ENCODE measurements around the gene ROBO1. TPM values are rescaled to one million over a fixed set of nuclear protein-coding genes. Genes with fewer than 3 reads are reported as not detected.

ROBO1 gene
- total and polyA plus RNA-seq, 2 donors (not counting 3 experiments of a cell fraction or from before 2014, with no cell fraction given), result 5.9 to 14.2 TPM

GRCh38 chr3:78900426-78900825 lies 867.4 kb downstream of the ROBO1 start:
- POLR2A ChIA-PET, result no interaction called here
- no peak for FAIRE-seq
- dilution Hi-C loops (cut with MboI; ENCODE audit: extremely low pct_ligation_motif_present, low sequenced_read_pairs), result no loop called here

More at GRCh38 chr3:78900426-78900825, 867.4 kb downstream of the ROBO1 start:
- intact Hi-C loops (cut with micrococcal nuclease), result no loop called here
- DNase-seq (ENCODE audit: low read depth, low spot score), result no peak
- H4K20me1 ChIP-seq (replicated peaks; ENCODE audit: control insufficient read depth, extremely low read depth, insufficient read depth, low read length), result no peaks in the 10 kb centered on the region
- no TSS peak for BruUV-seq (replicated peaks)
- H3K4me3 ChIP-seq (replicated peaks in 1 of 3; ENCODE audit: insufficient read depth in 1 of 3, low read depth in 1 of 3, low read length in 3 of 3), result no peak overlapping the region
- no peaks in the 10 kb centered on the region for H3K36me3 ChIP-seq (ENCODE audit: control insufficient read depth in 2 of 2, extremely low read depth in 1 of 2, insufficient read depth in 2 of 2, low read length in 2 of 2)
- no peaks in the 10 kb centered on the region for H3K9me3 ChIP-seq (replicated peaks; ENCODE audit: control insufficient read depth, insufficient read depth, low read length)
- H3K79me2 ChIP-seq (ENCODE audit: control insufficient read depth, insufficient read depth, low read length), result no peaks in the 10 kb centered on the region
- no peak overlapping the region for H3K9ac ChIP-seq (replicated peaks; ENCODE audit: extremely low read depth, insufficient read depth, low read length)
- H3K4me1 ChIP-seq (ENCODE audit: control insufficient read depth, extremely low read depth, insufficient read depth, low read length), result no peaks in the 10 kb centered on the region
- CTCF ChIA-PET, result no interaction called here
- H3K9me1 ChIP-seq (replicated peaks; ENCODE audit: control insufficient read depth, extremely low read depth, insufficient read depth, low read length), result no peaks in the 10 kb centered on the region
- TF ChIP-seq EZH2 (IDR thresholded peaks at IDR 0.05; ENCODE audit: borderline replicate concordance, low read depth, low read length, severe bottlenecking) (no peak), POLR2A (IDR thresholded peaks at IDR 0.05; ENCODE audit: low read depth, low read length) (no peak), CTCF (IDR thresholded peaks at IDR 0.05; ENCODE audit: extremely low read depth in 1 of 2, insufficient read depth in 1 of 2, low read depth in 1 of 2, low read length in 2 of 2) (no peak), MYC (IDR thresholded peaks at IDR 0.05; ENCODE audit: low read depth, low read length) (no peak), MAX (IDR thresholded peaks at IDR 0.05; ENCODE audit: insufficient read depth, insufficient read length) (no peak), JUN (IDR thresholded peaks at IDR 0.05; ENCODE audit: borderline replicate concordance, insufficient read depth, insufficient read length, low read depth) (no peak), GATA2 (IDR thresholded peaks at IDR 0.05; ENCODE audit: insufficient read depth, insufficient read length, low read depth, low read length) (no peak)
- no peak overlapping the region for H2AFZ ChIP-seq (ENCODE audit: low read depth, low read length)
- no peak overlapping the region for H3K4me2 ChIP-seq (ENCODE audit: insufficient read depth, low read length)
- no peak overlapping the region for H3K27ac ChIP-seq (ENCODE audit: insufficient read depth, low read depth, low read length)
- H3K27me3 ChIP-seq (ENCODE audit: control insufficient read depth in 2 of 2, insufficient read depth in 2 of 2, low read length in 2 of 2), result no peaks in the 10 kb centered on the region

Measured in endothelial cell of umbilical vein (primary cell).